Caco-2 (cell line): Measurements from ENCODE around the gene SNX15. TPM values are rescaled to one million over a fixed set of nuclear protein-coding genes. Genes with fewer than 3 reads are reported as not detected.

Experiments used
- BruUV-seq: library from RNA; stranded (reverse); fragments of 400-500 nt; replicated peaks from 2 replicates; lab custom pipeline; 2021; lab: Mats Ljungman, UMichigan
- CTCF ChIA-PET: fragments of 300-600 bp; sonication (Branson Sonifier 250); formaldehyde crosslinking; loops from one replicate; lab custom pipeline; 2022; ENCODE audit warnings: antibody characterized with exemption; lab: Charles Lee
- POLR2A ChIA-PET: fragments of 300-600 bp; sonication (Branson Sonifier 250); formaldehyde crosslinking; loops from one replicate; lab custom pipeline; 2022; ENCODE audit warnings: antibody characterized with exemption; lab: Charles Lee
- DNase-seq, 2 experiments: peaks; one replicate each; pipeline versions ENCODE4 v3.0.0 to v3.0.0-alpha.2; 2020 to 2022
- H3K27me3 ChIP-seq: replicated peaks from 2 replicates; pipeline ENCODE4 v1.6.0; 2011; ENCODE audit warnings: low read length; ENCODE audit not compliant: control insufficient read depth, insufficient read depth
- H3K36me3 ChIP-seq: 2 replicates; pipeline ENCODE4 v1.5.1; 2011; ENCODE audit warnings: low read length; ENCODE audit not compliant: control insufficient read depth, insufficient read depth
- H3K4me1 ChIP-seq: fragments of 250-450 bp; sonication (Bioruptor Pico); 2 replicates; pipeline ENCODE4 v1.5.1; 2020; ENCODE audit warnings: mild to moderate bottlenecking
- H3K4me3 ChIP-seq: 2 replicates; pipeline ENCODE4 v1.5.1; 2011; ENCODE audit warnings: low read depth, mild to moderate bottlenecking, control low read depth, low read length
- H3K9me3 ChIP-seq: fragments of 250-450 bp; sonication (Bioruptor Pico); 2 replicates; pipeline ENCODE4 v1.5.1; 2020; ENCODE audit warnings: mild to moderate bottlenecking, moderate library complexity
- H3K27ac Mint-ChIP-seq: one replicate; pipeline ENCODE4 v1.8.0; 2022; ENCODE audit warnings: mixed read lengths; ENCODE audit not compliant: unreplicated experiment
- H3K27me3 Mint-ChIP-seq: one replicate; pipeline ENCODE4 v1.8.0; 2022; ENCODE audit warnings: mixed read lengths; ENCODE audit not compliant: insufficient read depth, unreplicated experiment
- H3K36me3 Mint-ChIP-seq: one replicate; pipeline ENCODE4 v1.8.0; 2022; ENCODE audit warnings: mild to moderate bottlenecking, mixed read lengths; ENCODE audit not compliant: insufficient read depth, unreplicated experiment
- H3K4me1 Mint-ChIP-seq: one replicate; pipeline ENCODE4 v1.8.0; 2022; ENCODE audit warnings: low read depth, mixed read lengths; ENCODE audit not compliant: unreplicated experiment
- H3K4me3 Mint-ChIP-seq: one replicate; pipeline ENCODE4 v1.8.0; 2022; ENCODE audit warnings: mild to moderate bottlenecking, moderate library complexity, mixed read lengths; ENCODE audit not compliant: unreplicated experiment
- H3K9me3 Mint-ChIP-seq: one replicate; pipeline ENCODE4 v1.8.0; 2022; ENCODE audit warnings: mixed read lengths; ENCODE audit not compliant: unreplicated experiment
- CTCF ChIP-seq, 2 experiments: fragments of 200-600 bp in 1 of 2; IDR thresholded peaks; 1 replicate in 1 of 2; 2 replicates in 1 of 2; pipeline versions ENCODE4 v1.5.1 to v1.8.0; 2011 to 2022; ENCODE audit warnings: antibody characterized with exemption in 1 of 2, control low read depth in 1 of 2, inconsistent platforms in 1 of 2, low read depth in 1 of 2, low read length in 1 of 2, mild to moderate bottlenecking in 1 of 2, moderate library complexity in 1 of 2; ENCODE audit not compliant: insufficient read depth in 1 of 2, severe bottlenecking in 1 of 2, unreplicated experiment in 1 of 2
- intact Hi-C: fragments of 100-400 bp; cut with micrococcal nuclease; formaldehyde crosslinking; loops from one replicate; pipeline ENCODE4 v1.10.0; 2022; ENCODE audit not compliant: unreplicated experiment
- total RNA-seq: library from RNA; stranded (reverse); gene quantifications from 2 replicates; pipeline ENCODE4 v1.2.3, GENCODE V29; 2022

Gene SNX15
- total RNA-seq, 1 experiment from 2014 or later = 35.8 TPM

GRCh38 chr11:65056999-65057398 is 29.8 kb downstream of the SNX15 start:
- Mint-ChIP-seq H3K4me3 (no peak overlapping the region), H3K9me3 (no peaks in the 10 kb centered on the region), H3K36me3 (peaks cover 4% of the 10 kb centered on the region), H3K27me3 (peaks cover 3% of the 10 kb centered on the region), H3K27ac (no peak overlapping the region), H3K4me1 (no peaks in the 10 kb centered on the region)
- no peaks in the 10 kb centered on the region for H3K27me3 ChIP-seq
- intact Hi-C loops = no loop called here
- ChIA-PET POLR2A (no interaction called here), CTCF (interaction anchor here (0.7 kb wide), 1 partner anchor 169 kb away, joined by 6 read pairs; no protein-coding TSS in a partner anchor)
- no peak overlapping the region for H3K4me3 ChIP-seq
- no peaks in the 10 kb centered on the region for H3K36me3 ChIP-seq
- no peak for DNase-seq
- no TSS peak for BruUV-seq
- no peaks in the 10 kb centered on the region for H3K4me1 ChIP-seq
- H3K9me3 ChIP-seq = no peaks in the 10 kb centered on the region
- TF ChIP-seq CTCF (IDR thresholded peaks at IDR 0.05; ENCODE audit: insufficient read depth in 1 of 2, low read depth in 1 of 2, low read length in 1 of 2, severe bottlenecking in 1 of 2, unreplicated experiment in 1 of 2) = no peak

- TF ChIP-seq CTCF (IDR thresholded peaks at IDR 0.05; ENCODE audit: insufficient read depth in 1 of 2, low read depth in 1 of 2, low read length in 1 of 2, severe bottlenecking in 1 of 2, unreplicated experiment in 1 of 2) = no peak
- ChIA-PET CTCF (no interaction called here), POLR2A (no interaction called here)
- no TSS peak for BruUV-seq
- peaks cover 3% of the 10 kb centered on the region for H3K27me3 Mint-ChIP-seq
- H3K36me3 Mint-ChIP-seq = peaks cover 1% of the 10 kb centered on the region
- no peak overlapping the region for H3K27ac Mint-ChIP-seq
- Histone ChIP-seq H3K27me3 (no peaks in the 10 kb centered on the region), H3K36me3 (no peaks in the 10 kb centered on the region), H3K4me3 (no peak overlapping the region), H3K9me3 (no peaks in the 10 kb centered on the region), H3K4me1 (no peaks in the 10 kb centered on the region)
- no peak for DNase-seq
- no peaks in the 10 kb centered on the region for H3K4me1 Mint-ChIP-seq
- no peak overlapping the region for H3K4me3 Mint-ChIP-seq
- intact Hi-C loops = no loop called here
- H3K9me3 Mint-ChIP-seq = no peaks in the 10 kb centered on the region
These were observed 30.3 kb downstream of the SNX15 start for GRCh38 chr11:65057526-65057925.

- H3K9me3 ChIP-seq = no peaks in the 10 kb centered on the region
- no peak for TF ChIP-seq CTCF (IDR thresholded peaks at IDR 0.05; ENCODE audit: insufficient read depth in 1 of 2, low read depth in 1 of 2, low read length in 1 of 2, severe bottlenecking in 1 of 2, unreplicated experiment in 1 of 2)
- H3K36me3 ChIP-seq = no peaks in the 10 kb centered on the region
- no peak overlapping the region for H3K4me3 ChIP-seq
- H3K27ac Mint-ChIP-seq = no peak overlapping the region
- CTCF ChIA-PET = no interaction called here
- H3K27me3 ChIP-seq = no peaks in the 10 kb centered on the region
- no peak overlapping the region for H3K4me3 Mint-ChIP-seq
- no peak for DNase-seq
- POLR2A ChIA-PET = no interaction called here
- BruUV-seq = no TSS peak
- no peaks in the 10 kb centered on the region for H3K36me3 Mint-ChIP-seq
- H3K27me3 Mint-ChIP-seq = peaks cover 3% of the 10 kb centered on the region
- intact Hi-C loops = no loop called here
- no peaks in the 10 kb centered on the region for H3K4me1 Mint-ChIP-seq
- H3K9me3 Mint-ChIP-seq = no peaks in the 10 kb centered on the region
- no peaks in the 10 kb centered on the region for H3K4me1 ChIP-seq
These were observed 30.8 kb downstream of the SNX15 start for GRCh38 chr11:65058012-65058411.
